Gastroesophageal sphincter (tissue), 3 donors: Measurements from ENCODE around the gene NMUR2.

Experiments
- CTCF ChIP-seq, 4 experiments: fragments of 200-600 bp in 2 of 4; fragments of 450-650 bp in 2 of 4; sonication (generic) in 1 of 4; IDR thresholded peaks; one replicate each; pipeline ENCODE4 v1.5.1; 2017 to 2019; ENCODE audit warnings: antibody characterized with exemption in 4 of 4, mild to moderate bottlenecking in 2 of 4, moderate library complexity in 2 of 4
- EP300 ChIP-seq: sonication (generic); formaldehyde crosslinking; IDR thresholded peaks from one replicate; pipeline ENCODE4 v1.6.1; 2017; ENCODE audit warnings: antibody characterized with exemption, mild to moderate bottlenecking
- POLR2A ChIP-seq, 2 donors: fragments of 450-650 bp; IDR thresholded peaks; one replicate each; pipeline ENCODE4 v1.6.1; 2017; ENCODE audit warnings: antibody characterized with exemption in 2 of 2, mild to moderate bottlenecking in 2 of 2, moderate library complexity in 1 of 2
- POLR2AphosphoS5 ChIP-seq: sonication (generic); formaldehyde crosslinking; IDR thresholded peaks from one replicate; pipeline ENCODE4 v1.6.1; 2017; ENCODE audit warnings: antibody characterized with exemption

DNA sequence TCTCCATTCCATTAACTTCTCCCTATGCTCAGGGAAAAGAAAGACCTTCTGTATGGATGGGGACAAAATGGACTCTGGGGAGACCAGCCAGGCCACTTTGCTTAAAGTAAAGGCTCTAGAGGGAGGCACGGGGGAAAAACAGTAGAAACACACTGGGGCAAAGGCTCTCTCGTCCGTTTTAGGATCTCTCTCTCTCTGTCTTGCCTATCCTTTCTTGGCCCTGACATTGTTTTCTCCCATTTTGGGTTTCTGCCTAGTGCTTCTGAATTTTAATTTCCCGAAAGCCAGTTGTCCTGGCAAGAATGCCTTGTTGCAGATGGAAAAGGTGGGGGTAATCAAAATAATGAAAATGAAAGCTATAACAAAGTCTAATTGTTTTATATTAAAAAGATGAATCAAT, 28.2 kb downstream of the NMUR2 start:
- TF ChIP-seq POLR2A (IDR thresholded peaks at IDR 0.05) (no peak), POLR2AphosphoS5 (no peak), CTCF (IDR thresholded peaks at IDR 0.05) (no peak), EP300 (no peak)
